ENCODE results near the gene HOXC9.

DNA sequence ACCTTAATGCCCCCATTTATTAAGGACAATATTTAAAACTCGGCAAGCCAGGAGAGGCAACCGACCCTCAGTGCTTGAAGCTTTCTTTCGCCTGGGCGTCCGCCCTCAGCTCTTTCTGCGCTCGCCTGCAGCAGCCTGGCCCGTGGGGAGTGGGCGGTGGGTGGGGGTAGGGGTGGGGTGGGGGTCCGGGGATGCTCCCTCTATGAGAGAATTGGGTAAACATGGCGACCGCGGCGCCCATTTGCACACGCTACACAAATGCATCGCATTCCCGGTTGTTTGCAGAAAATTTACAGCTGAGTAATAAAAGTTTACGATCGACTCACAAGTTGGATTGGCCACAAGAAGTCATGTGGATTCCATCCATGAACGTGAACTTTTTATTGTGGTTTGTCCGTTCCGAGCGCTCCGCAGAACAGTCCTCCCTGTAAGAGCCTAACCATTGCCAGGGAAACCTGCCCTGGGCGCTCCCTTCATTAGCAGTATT lies 16.6 kb downstream of the HOXC9 start:
- TF ChIP-seq GATA2 (IDR thresholded peaks at IDR 0.05; ENCODE audit: low read depth, low read length) (no peak), GATA3 (IDR thresholded peaks at IDR 0.05; ENCODE audit: low read depth, low read length) (no peak)
